DND-41 (cell line): ENCODE results near the gene PSPC1.

ENCODE experiments used
- CTCF ChIP-seq: IDR thresholded peaks from 2 replicates; pipeline ENCODE4 v1.5.1; 2012; ENCODE audit warnings: borderline replicate concordance, low read length, moderate library complexity, mild to moderate bottlenecking; ENCODE audit not compliant: poor library complexity, severe bottlenecking; ENCODE audit errors: extremely low read depth
- EZH2 ChIP-seq: IDR thresholded peaks from 3 replicates; pipeline ENCODE4 v1.6.1; 2012; ENCODE audit warnings: borderline replicate concordance, low read depth, mild to moderate bottlenecking, moderate library complexity, low read length, inconsistent platforms; ENCODE audit not compliant: severe bottlenecking

GRCh38 chr13:19737844-19738557, 44.7 kb downstream of the PSPC1 start:
- TF ChIP-seq CTCF (no peak), EZH2 (no peak)
